ENCODE results near the gene RHEBL1.

RHEBL1 gene

DNA sequence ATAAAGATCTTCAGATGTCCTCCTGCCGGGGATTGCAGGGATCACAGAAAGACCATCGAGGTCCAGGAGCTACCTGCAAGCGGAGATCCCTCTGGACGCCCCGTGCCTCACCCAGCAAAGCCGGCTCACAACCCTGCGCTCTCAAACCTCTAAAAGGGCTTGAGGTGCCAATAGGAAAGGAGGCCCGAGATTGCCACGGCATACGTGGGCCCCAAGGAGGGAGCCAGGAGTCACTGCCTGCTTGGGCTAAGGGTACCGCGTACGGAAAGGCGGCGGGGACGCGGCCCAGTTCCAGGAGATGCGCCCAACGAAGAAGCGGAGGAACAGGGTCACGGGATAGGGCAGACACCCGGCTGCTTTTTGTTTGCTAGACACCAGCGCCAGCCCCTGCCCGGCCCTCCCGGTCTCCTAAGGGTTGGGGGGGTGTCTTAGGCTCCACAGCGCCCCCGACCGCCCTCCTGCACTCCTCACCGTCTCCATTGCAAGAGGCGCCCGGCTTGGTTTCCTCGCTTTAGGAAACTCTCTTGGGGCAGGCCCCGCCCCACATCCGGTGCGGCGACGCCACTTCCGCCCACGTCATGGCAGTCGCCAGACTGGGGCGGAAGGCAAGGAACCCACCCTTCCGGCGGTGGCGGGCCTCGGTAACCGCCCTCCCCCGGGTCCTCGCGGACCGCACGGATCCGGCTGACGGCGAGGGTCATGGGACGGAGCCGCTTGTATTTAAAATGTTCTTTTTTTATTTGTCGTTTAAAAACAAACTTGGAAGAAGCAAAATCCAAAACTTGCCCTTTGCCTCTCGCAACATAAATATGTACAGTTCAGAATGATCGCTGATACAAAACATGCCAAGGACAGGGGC lies 51.3 kb downstream of the RHEBL1 start, which contains the start of gene PRKAG1:
Gene PRKAG1, minus strand, starts transcription at position 516 of the 859 bp plus-strand sequence. Its CDS starts 36 bp downstream, at position 480.
- DNase-seq, result peak; percentile 98

DNA sequence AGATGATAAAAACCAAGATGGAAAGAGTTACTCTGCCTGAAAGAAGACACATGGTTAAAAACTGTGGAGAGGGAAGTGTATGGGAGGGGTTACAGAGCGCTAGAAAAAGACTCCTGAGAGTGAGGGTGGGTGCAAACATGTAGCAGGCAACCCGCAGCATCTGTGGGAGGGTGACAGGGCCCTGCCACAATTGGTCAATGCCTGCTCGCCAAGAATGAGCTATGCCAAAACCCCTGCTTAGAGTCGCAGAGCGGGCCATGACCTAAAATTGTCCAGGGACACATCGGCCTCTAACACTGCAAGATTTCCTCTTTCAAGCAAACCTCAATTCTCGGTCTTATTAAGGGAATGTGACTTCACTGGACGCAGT lies 51.9 kb downstream of the RHEBL1 start:
- peak; percentile 38 for DNase-seq

- DNase-seq, result no peak
These were observed 54.6 kb downstream of the RHEBL1 start for GRCh38 chr12:49015196-49015595.
